ENCODE results near the gene PAPSS2.

GRCh38 chr10:87658858-87659555, 671 bp upstream of the PAPSS2 start:
- TF ChIP-seq CTCF (conservative IDR thresholded peaks at IDR 0.05 in 1 of 2, IDR thresholded peaks at IDR 0.05 in 1 of 2; ENCODE audit: low read depth in 1 of 2, low read length in 2 of 2) (no peak), EZH2 (IDR thresholded peaks at IDR 0.05; ENCODE audit: low read length, missing control alignments) (no peak)
